NB4 (cell line): ENCODE measurements around the gene JAG2.

Source experiments
- DNase-seq: peaks from one replicate; pipeline ENCODE4 v3.0.0; 2010; ENCODE audit warnings: low read depth
- H3K4me3 ChIP-seq: one replicate; pipeline ENCODE4 v1.5.1; 2011; ENCODE audit warnings: mild to moderate bottlenecking, low read depth, low read length, moderate library complexity
- MYC ChIP-seq: IDR thresholded peaks from 2 replicates; pipeline ENCODE4 v1.6.1; 2011; ENCODE audit warnings: low read depth, low read length
- POLR2A ChIP-seq: IDR thresholded peaks from 2 replicates; pipeline ENCODE4 v1.6.1; 2011; ENCODE audit warnings: mild to moderate bottlenecking; ENCODE audit not compliant: insufficient read length; ENCODE audit errors: extremely low read depth
- TF ChIP-seq, protein P1 (sequence below): IDR thresholded peaks from 2 replicates; pipeline ENCODE4 v1.6.1; 2011; ENCODE audit warnings: low read depth, low read length
- TF ChIP-seq, protein P2 (sequence below): IDR thresholded peaks from one replicate; pipeline ENCODE4 v1.5.1; 2012; ENCODE audit warnings: low read depth, low read length

The JAG2 gene

DNA sequence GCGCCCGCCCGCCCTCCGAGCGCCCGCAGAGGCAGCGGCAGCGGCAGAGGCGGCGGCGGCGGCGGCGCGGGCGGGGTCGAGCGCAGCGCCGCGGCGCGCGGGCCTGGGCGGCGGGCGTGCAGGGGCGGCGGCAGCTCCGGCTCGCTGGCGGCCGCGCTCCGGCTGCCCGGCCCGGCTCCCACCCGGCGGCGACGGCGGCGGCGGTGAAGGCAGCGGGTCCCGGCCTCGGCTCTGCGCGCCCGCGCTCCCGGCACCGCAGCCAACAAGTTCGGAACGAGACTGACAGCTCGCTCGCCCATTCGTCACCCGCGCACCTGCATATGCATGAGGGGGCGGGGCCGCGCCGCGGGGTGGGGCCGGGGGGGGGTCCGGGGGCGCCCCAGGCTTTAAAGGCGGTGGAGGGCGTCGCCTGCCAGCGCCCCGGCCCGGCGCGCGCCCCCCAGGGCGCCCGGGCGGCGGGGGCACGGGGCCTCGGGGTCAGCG lies at the start of gene JAG2:
JAG2 (minus strand) TSS at position 281 of the 483 bp plus-strand sequence. CDS start 356 bp downstream, outside the sequence.
- no peak within 1 kb of the TSS for H3K4me3 ChIP-seq
- TF ChIP-seq, protein P1, sequence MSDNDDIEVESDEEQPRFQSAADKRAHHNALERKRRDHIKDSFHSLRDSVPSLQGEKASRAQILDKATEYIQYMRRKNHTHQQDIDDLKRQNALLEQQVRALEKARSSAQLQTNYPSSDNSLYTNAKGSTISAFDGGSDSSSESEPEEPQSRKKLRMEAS: no peak
- TF ChIP-seq MYC (no peak), POLR2A (no peak)
- TF ChIP-seq, protein P2, sequence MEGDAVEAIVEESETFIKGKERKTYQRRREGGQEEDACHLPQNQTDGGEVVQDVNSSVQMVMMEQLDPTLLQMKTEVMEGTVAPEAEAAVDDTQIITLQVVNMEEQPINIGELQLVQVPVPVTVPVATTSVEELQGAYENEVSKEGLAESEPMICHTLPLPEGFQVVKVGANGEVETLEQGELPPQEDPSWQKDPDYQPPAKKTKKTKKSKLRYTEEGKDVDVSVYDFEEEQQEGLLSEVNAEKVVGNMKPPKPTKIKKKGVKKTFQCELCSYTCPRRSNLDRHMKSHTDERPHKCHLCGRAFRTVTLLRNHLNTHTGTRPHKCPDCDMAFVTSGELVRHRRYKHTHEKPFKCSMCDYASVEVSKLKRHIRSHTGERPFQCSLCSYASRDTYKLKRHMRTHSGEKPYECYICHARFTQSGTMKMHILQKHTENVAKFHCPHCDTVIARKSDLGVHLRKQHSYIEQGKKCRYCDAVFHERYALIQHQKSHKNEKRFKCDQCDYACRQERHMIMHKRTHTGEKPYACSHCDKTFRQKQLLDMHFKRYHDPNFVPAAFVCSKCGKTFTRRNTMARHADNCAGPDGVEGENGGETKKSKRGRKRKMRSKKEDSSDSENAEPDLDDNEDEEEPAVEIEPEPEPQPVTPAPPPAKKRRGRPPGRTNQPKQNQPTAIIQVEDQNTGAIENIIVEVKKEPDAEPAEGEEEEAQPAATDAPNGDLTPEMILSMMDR: no peak
- DNase-seq: no peak

DNA sequence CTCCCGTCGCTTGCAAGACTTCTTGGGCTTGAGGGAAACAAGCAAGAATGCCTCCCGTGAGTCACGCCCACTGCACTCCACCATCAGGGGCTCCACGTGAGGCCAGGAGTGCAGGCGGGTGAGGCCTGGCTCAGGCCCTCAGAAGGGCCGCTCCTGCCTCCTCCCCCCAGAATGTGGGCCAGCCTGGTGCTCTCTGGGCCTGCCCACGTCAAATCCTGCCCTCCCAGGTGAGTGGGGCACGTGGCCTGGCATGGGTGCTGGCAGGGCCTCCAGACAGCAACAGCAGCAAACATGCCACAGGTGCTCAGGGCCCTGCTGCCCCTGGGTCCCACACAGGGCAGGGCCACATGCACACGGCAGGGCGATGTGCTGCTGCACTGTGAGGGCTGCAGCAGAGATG lies 49.2 kb upstream of the JAG2 start:
- no peak overlapping the region for H3K4me3 ChIP-seq
- TF ChIP-seq, protein P1: no peak
- TF ChIP-seq, protein P2: no peak
- no peak for TF ChIP-seq MYC
- TF ChIP-seq POLR2A: no peak
- no peak for DNase-seq

DNA sequence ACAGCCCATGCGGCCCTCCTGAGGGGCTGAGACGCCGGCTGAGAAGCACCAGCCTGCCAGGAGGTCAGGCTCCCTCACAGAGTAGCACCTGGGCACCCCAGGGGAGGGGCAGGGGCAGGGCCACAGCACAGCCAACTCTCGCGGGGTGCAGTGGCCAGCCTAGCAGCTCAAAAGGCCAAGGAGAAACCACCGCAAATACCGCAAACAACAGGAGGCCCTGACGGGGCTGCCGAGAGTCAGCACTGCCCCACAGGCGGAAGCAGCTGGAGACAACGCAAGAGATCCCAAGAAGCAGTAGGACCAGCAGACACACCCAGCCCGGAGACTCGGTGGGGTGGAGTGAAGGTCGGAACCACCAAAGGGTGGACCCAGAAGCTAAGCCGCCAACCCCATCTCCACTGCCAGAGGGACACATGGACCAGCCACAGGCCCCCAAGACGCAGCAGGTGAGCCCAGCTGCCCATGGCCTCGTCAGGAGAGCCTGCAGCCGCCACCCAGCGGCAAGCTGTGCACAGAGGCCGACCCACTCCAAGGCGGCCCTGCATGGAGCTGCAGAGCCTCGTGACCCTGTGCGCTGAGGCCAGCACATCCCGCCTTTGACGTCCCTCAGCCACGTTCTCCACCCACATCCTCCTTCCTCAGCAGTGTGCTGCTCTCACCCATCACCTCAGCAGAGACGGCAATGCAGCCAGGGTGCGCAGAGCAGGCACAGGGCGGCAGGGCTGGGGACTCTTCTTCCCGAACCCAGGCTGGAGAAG lies 48.1 kb upstream of the JAG2 start:
- no peak overlapping the region for H3K4me3 ChIP-seq
- TF ChIP-seq, protein P2: no peak
- TF ChIP-seq, protein P1: no peak
- no peak for TF ChIP-seq POLR2A
- TF ChIP-seq MYC: no peak
- no peak for DNase-seq

DNA sequence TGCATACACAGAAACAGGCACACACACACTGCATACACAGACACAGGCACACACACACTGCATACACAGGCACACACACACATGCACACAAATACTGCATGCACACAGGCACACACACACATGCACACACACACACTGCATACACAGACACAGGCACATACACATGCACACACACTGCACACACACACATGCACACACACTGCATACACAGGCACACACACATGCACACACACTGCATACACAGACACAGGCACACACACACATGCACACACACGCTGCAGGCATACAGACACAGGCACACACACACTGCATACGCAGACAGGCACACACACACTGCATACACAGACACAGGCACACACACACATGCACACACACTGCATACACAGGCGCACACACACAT lies 47.0 kb upstream of the JAG2 start:
- no peak for DNase-seq
- TF ChIP-seq, protein P2: no peak
- TF ChIP-seq, protein P1: no peak
- TF ChIP-seq MYC: no peak
- TF ChIP-seq POLR2A: no peak
- no peak overlapping the region for H3K4me3 ChIP-seq

DNA sequence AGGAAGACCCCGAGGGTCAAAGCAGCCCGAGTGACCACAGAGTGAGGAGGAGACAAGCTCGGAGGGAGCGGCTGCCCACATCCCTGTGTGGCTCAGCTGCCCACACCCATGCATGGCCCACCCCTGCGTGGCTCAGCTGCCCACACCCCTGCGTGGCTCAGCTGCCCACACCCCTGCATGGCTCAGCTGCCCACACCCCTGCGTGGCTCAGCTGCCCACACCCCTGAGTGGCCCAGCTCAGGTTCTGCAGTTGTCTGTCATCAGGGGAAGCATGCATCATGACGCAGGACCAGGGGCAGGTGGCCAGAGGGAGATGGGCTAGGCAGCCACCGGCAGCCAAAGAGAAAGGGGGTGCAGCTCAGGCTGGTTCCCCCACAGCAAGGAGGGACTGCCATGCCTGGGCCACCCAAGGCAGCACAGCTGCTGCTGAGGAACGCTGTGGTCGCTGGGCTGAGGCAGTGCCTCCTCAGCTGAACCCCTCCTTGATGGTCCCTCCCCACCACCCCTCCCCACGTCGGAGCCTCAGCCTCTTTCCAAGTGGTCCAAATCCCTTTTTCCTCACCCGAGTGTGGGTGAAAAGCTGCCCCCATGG lies 45.8 kb upstream of the JAG2 start:
- DNase-seq: no peak
- H3K4me3 ChIP-seq: no peak overlapping the region
- TF ChIP-seq, protein P1: no peak
- TF ChIP-seq MYC (no peak), POLR2A (no peak)
- TF ChIP-seq, protein P2: no peak
